Sigmoid colon (tissue), 7 donors: Measurements from ENCODE around the gene QSOX1. TPM values are rescaled to one million over a fixed set of nuclear protein-coding genes. Genes with fewer than 3 reads are reported as not detected.

Experiments used
- DNase-seq: peaks from one replicate; pipeline ENCODE4 v3.0.0-alpha.2; 2019
- H3K27ac ChIP-seq, 4 donors: fragments of 200-600 bp; sonication (generic); one replicate each; pipeline ENCODE4 v1.5.1; 2016 to 2019; ENCODE audit warnings: mild to moderate bottlenecking in 1 of 4
- H3K27me3 ChIP-seq, 3 donors: fragments of 200-600 bp; sonication (generic); one replicate each; pipeline ENCODE4 v1.5.1; 2019; ENCODE audit warnings: mild to moderate bottlenecking in 1 of 3
- H3K36me3 ChIP-seq, 4 donors: fragments of 200-600 bp; sonication (generic); one replicate each; pipeline ENCODE4 v1.5.1; 2016 to 2019
- H3K4me1 ChIP-seq, 4 donors: fragments of 200-600 bp; sonication (generic); one replicate each; pipeline ENCODE4 v1.5.1; 2017 to 2019
- H3K4me3 ChIP-seq, 4 donors: fragments of 200-600 bp; sonication (generic); one replicate each; pipeline ENCODE4 v1.5.1; 2017 to 2019; ENCODE audit warnings: mild to moderate bottlenecking in 2 of 4, moderate library complexity in 1 of 4
- H3K9me3 ChIP-seq, 4 donors: fragments of 200-600 bp in 3 of 4; sonication (generic) in 3 of 4; one replicate each; pipeline versions ENCODE4 v1.5.1 to v1.6.1; 2013 to 2019
- CTCF ChIP-seq, 4 experiments: fragments of 450-650 bp in 3 of 4; fragments of 200-600 bp in 1 of 4; IDR thresholded peaks; one replicate each; pipeline ENCODE4 v1.5.1; 2016 to 2019; ENCODE audit warnings: antibody characterized with exemption in 4 of 4, mild to moderate bottlenecking in 3 of 4, moderate library complexity in 2 of 4
- EP300 ChIP-seq, 4 donors: sonication (generic); formaldehyde crosslinking; IDR thresholded peaks; one replicate each; pipeline ENCODE4 v1.6.1; 2017; ENCODE audit warnings: antibody characterized with exemption in 4 of 4
- POLR2A ChIP-seq, 2 donors: fragments of 450-650 bp; IDR thresholded peaks; one replicate each; pipeline ENCODE4 v1.6.1; 2016; ENCODE audit warnings: antibody characterized with exemption in 2 of 2, mild to moderate bottlenecking in 2 of 2, moderate library complexity in 2 of 2
- POLR2AphosphoS5 ChIP-seq, 4 donors: sonication (generic); formaldehyde crosslinking; IDR thresholded peaks; one replicate each; pipeline ENCODE4 v1.6.1; 2017; ENCODE audit warnings: antibody characterized with exemption in 4 of 4
- WGBS, 2 donors: extraction: QIAGEN DNeasy Blood & Tissue Kit; methylation state at CpG; one replicate each; pipeline ENCODE4 v1.1.7; 2013; 5-methylcytosine and 5-hydroxymethylcytosine counted together
- intact Hi-C: fragments of 100-400 bp; cut with DNase I; formaldehyde crosslinking; loops from one replicate; pipeline ENCODE4 v1.15.1; 2023
- polyA plus RNA-seq, 3 donors: library from polyadenylated mRNA; stranded (reverse); fragments of 200-250 nt; gene quantifications; one replicate each; pipeline ENCODE4 v1.2.3, GENCODE V29; 2013
- total RNA-seq, 4 donors: library from RNA; depleted of rRNA; stranded (reverse); fragments of >200 nt; gene quantifications; one replicate each; pipeline ENCODE4 v1.1.0, GENCODE V29; 2016
- donor health status: healthy with polysubstance abuse.
- donor health status: Bipolar disorder and iron deficiency.
- donor health status: healthy.

Gene QSOX1
- total and polyA plus RNA-seq, 7 donors: 26.4 to 175 (median 71.9) TPM

GRCh38 chr1:180210008-180210620 is 55.4 kb downstream of the QSOX1 start:
- DNase-seq: no peak
- TF ChIP-seq POLR2AphosphoS5 (IDR thresholded peaks at IDR 0.05): no peak
- no peak for TF ChIP-seq EP300 (IDR thresholded peaks at IDR 0.05)
- TF ChIP-seq CTCF (IDR thresholded peaks at IDR 0.05): no peak
- TF ChIP-seq POLR2A (IDR thresholded peaks at IDR 0.05): no peak
- 77 to 86% methylated on average over 4 of the region's 4 CpGs for WGBS, 2 donors
- no peaks in the 10 kb centered on the region for H3K9me3 ChIP-seq
- no peaks in the 10 kb centered on the region for H3K4me1 ChIP-seq
- no peak overlapping the region for H3K4me3 ChIP-seq
- H3K27ac ChIP-seq: no peak overlapping the region
- intact Hi-C loops: no loop called here
- no peaks in the 10 kb centered on the region for H3K27me3 ChIP-seq
- H3K36me3 ChIP-seq: no peaks in the 10 kb centered on the region

- Histone ChIP-seq H3K4me3 (no peak overlapping the region), H3K27ac (no peak overlapping the region), H3K4me1 (no peaks in the 10 kb centered on the region), H3K27me3 (no peaks in the 10 kb centered on the region), H3K36me3 (no peaks in the 10 kb centered on the region), H3K9me3 (no peaks in the 10 kb centered on the region)
- DNase-seq: no peak
- no peak for TF ChIP-seq CTCF (IDR thresholded peaks at IDR 0.05)
- TF ChIP-seq POLR2A (IDR thresholded peaks at IDR 0.05): no peak
- no peak for TF ChIP-seq POLR2AphosphoS5 (IDR thresholded peaks at IDR 0.05)
- no peak for TF ChIP-seq EP300 (IDR thresholded peaks at IDR 0.05)
- WGBS, 2 donors: 83 to 90% methylated on average over 12 of the region's 12 CpGs
- intact Hi-C loops: no loop called here
Observed at GRCh38 chr1:180211156-180211859, 56.6 kb downstream of the QSOX1 start.

GRCh38 chr1:180211860-180212229 is 57.2 kb downstream of the QSOX1 start:
- no peak for DNase-seq
- Histone ChIP-seq H3K4me3 (no peak overlapping the region), H3K9me3 (no peaks in the 10 kb centered on the region), H3K27me3 (no peaks in the 10 kb centered on the region), H3K4me1 (no peaks in the 10 kb centered on the region), H3K36me3 (no peaks in the 10 kb centered on the region), H3K27ac (no peak overlapping the region)
- no peak for TF ChIP-seq POLR2A (IDR thresholded peaks at IDR 0.05)
- TF ChIP-seq POLR2AphosphoS5 (IDR thresholded peaks at IDR 0.05): no peak
- TF ChIP-seq CTCF (IDR thresholded peaks at IDR 0.05): no peak
- TF ChIP-seq EP300 (IDR thresholded peaks at IDR 0.05): no peak
- 76 to 85% methylated on average over 8 of the region's 8 CpGs for WGBS, 2 donors
- intact Hi-C loops: no loop called here

GRCh38 chr1:180213401-180214170 is 58.9 kb downstream of the QSOX1 start:
- intact Hi-C loops: no loop called here
- Histone ChIP-seq H3K36me3 (no peaks in the 10 kb centered on the region), H3K27ac (no peak overlapping the region), H3K27me3 (no peaks in the 10 kb centered on the region), H3K9me3 (no peaks in the 10 kb centered on the region), H3K4me3 (no peak overlapping the region), H3K4me1 (no peaks in the 10 kb centered on the region)
- peak; percentile 58 for DNase-seq
- 64 to 79% methylated on average over 15 of the region's 15 CpGs for WGBS, 2 donors
- TF ChIP-seq EP300 (IDR thresholded peaks at IDR 0.05): no peak
- no peak for TF ChIP-seq CTCF (IDR thresholded peaks at IDR 0.05)
- no peak for TF ChIP-seq POLR2AphosphoS5 (IDR thresholded peaks at IDR 0.05)
